HK-2 (cell line): ENCODE results near the gene ERG.

Source experiments
- DNase-seq: peaks from one replicate; pipeline ENCODE4 v3.0.0-alpha.2; 2018; ENCODE audit not compliant: unreplicated experiment

ERG gene

GRCh38 chr21:38499296-38499695 is 1.0 kb upstream of the ERG start:
- DNase-seq: no peak

- no peak for DNase-seq
These were observed 2.1 kb downstream of the ERG start for GRCh38 chr21:38496224-38496623.

GRCh38 chr21:38495696-38496095 is 2.6 kb downstream of the ERG start:
- DNase-seq: no peak

GRCh38 chr21:38495242-38495641 is 3.0 kb downstream of the ERG start:
- no peak for DNase-seq

GRCh38 chr21:38494703-38495102 is 3.6 kb downstream of the ERG start:
- DNase-seq: no peak

GRCh38 chr21:38494251-38494642 is 4.0 kb downstream of the ERG start:
- no peak for DNase-seq

- no peak for DNase-seq
These were observed 4.6 kb downstream of the ERG start for GRCh38 chr21:38493549-38494250.

GRCh38 chr21:38492007-38492406 is 6.3 kb downstream of the ERG start:
- no peak for DNase-seq

- no peak for DNase-seq
These were observed 6.7 kb downstream of the ERG start for GRCh38 chr21:38491536-38491935.

- DNase-seq: no peak
These were observed 7.8 kb downstream of the ERG start for GRCh38 chr21:38490411-38491020.

- DNase-seq: no peak
These were observed 8.5 kb downstream of the ERG start for GRCh38 chr21:38489729-38490128.

- no peak for DNase-seq
These were observed 9.0 kb downstream of the ERG start for GRCh38 chr21:38489271-38489652.

- DNase-seq: no peak
These were observed 9.5 kb downstream of the ERG start for GRCh38 chr21:38488640-38489270.

- no peak for DNase-seq
These were observed 10.2 kb downstream of the ERG start for GRCh38 chr21:38487901-38488639.

- DNase-seq: no peak
These were observed 11.6 kb downstream of the ERG start for GRCh38 chr21:38486706-38487105.

GRCh38 chr21:38486221-38486620 is 12.1 kb downstream of the ERG start:
- DNase-seq: no peak

- DNase-seq: no peak
These were observed 18.4 kb downstream of the ERG start for GRCh38 chr21:38479641-38480525.

GRCh38 chr21:38478782-38479181 is 19.5 kb downstream of the ERG start:
- DNase-seq: no peak

GRCh38 chr21:38477226-38477625 is 21.1 kb downstream of the ERG start:
- DNase-seq: no peak

GRCh38 chr21:38476385-38476784 is 21.9 kb downstream of the ERG start:
- DNase-seq: no peak

- no peak for DNase-seq
These were observed 22.8 kb downstream of the ERG start for GRCh38 chr21:38475519-38475918.

- no peak for DNase-seq
These were observed 23.5 kb downstream of the ERG start for GRCh38 chr21:38474796-38475195.
